Measurements from ENCODE around the gene SCAP. TPM values are rescaled to one million over a fixed set of nuclear protein-coding genes. Genes with fewer than 3 reads are reported as not detected.

SCAP gene
- total and polyA plus RNA-seq, 2 of the 13 experiments (the other 11 are each of a cell fraction or from before 2014, with no cell fraction given), result 40.4 to 53.3 TPM

DNA sequence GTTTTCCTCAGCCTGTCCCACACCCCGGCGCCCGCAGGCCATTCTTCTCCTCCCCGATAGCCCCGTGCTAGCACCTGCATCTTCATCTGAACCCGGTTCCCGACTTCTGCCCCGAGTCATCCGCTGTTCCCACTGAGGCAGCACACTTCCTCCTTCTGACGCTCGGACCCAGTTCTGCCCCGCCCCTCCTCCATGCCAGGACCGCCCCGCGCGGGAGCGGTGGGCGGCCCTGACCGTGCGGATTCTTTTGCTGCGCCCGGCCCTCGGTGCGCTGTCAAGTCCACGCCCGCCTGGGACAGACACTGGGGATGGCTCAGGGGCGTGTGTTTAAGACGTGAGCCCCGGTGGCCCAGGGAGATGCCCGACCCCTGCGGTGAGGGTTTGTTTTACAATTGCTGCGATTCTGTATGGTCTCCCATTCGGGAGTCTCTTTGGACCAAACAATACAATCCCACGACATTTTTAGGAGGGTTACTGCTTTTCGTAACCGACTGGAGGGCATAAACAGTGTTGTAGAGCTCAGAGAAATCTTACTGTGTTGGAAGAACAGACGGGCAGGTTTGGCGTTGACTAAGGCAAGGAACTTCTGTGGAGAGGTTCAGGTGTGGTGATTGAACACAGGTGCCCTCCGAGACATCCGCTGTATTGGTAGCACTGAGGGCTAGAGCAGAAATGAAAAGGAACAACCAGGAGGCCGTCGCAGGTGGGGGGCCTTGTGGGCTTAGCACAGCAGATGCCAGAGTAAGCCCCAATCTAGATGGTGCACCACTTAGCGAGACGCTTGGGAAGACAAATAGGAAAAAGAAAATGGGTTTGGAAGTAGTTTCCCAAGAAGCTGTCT is 94.2 kb downstream of the SCAP start (continued):
- TF ChIP-seq ZSCAN12 (CRISPR knock-in tag; IDR thresholded peaks at IDR 0.05), result no peak
- TF ChIP-seq, protein P1, sequence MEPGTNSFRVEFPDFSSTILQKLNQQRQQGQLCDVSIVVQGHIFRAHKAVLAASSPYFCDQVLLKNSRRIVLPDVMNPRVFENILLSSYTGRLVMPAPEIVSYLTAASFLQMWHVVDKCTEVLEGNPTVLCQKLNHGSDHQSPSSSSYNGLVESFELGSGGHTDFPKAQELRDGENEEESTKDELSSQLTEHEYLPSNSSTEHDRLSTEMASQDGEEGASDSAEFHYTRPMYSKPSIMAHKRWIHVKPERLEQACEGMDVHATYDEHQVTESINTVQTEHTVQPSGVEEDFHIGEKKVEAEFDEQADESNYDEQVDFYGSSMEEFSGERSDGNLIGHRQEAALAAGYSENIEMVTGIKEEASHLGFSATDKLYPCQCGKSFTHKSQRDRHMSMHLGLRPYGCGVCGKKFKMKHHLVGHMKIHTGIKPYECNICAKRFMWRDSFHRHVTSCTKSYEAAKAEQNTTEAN (CRISPR knock-in tag; conservative IDR thresholded peaks at IDR 0.05), result no peak; the same call in 1 of the 2 replicates
- no peak for TF ChIP-seq PPARG (CRISPR knock-in tag; conservative IDR thresholded peaks at IDR 0.05)
- no peak for TF ChIP-seq BORCS8-MEF2B (CRISPR knock-in tag; IDR thresholded peaks at IDR 0.05)
- TF ChIP-seq SOX13 (IDR thresholded peaks at IDR 0.05), result no peak
- 0 out of 4 replicates have a peak, but pooled peaks of 1 of the 2 experiments have one; percentile 11 for TF ChIP-seq SOX13 (CRISPR knock-in tag; conservative IDR thresholded peaks at IDR 0.05 in 1 of 2, IDR thresholded peaks at IDR 0.05 in 1 of 2)
- TF ChIP-seq JUN (CRISPR knock-in tag; IDR thresholded peaks at IDR 0.05), result no peak
- TF ChIP-seq ZNF772 (CRISPR knock-in tag; IDR thresholded peaks at IDR 0.05), result no peak; the same call in 1 of the 2 replicates
- no peak; the same call in 1 of the 2 replicates for TF ChIP-seq MEIS1 (CRISPR knock-in tag; IDR thresholded peaks at IDR 0.05; ENCODE audit: borderline replicate concordance)
- TF ChIP-seq, protein P2, sequence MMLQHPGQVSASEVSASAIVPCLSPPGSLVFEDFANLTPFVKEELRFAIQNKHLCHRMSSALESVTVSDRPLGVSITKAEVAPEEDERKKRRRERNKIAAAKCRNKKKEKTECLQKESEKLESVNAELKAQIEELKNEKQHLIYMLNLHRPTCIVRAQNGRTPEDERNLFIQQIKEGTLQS (CRISPR knock-in tag; IDR thresholded peaks at IDR 0.05), result no peak
- no peak for TF ChIP-seq RBFOX2 (IDR thresholded peaks at IDR 0.05; ENCODE audit: low read depth, low read length)
- TF ChIP-seq ZNF337 (CRISPR knock-in tag; IDR thresholded peaks at IDR 0.05; ENCODE audit: borderline replicate concordance, low read depth), result no peak
- TF ChIP-seq TMF1 (CRISPR knock-in tag; IDR thresholded peaks at IDR 0.05; ENCODE audit: low read depth), result no peak
- no peak for TF ChIP-seq MLLT10 (CRISPR knock-in tag; IDR thresholded peaks at IDR 0.05)
- TF ChIP-seq NRL (CRISPR knock-in tag; IDR thresholded peaks at IDR 0.05; ENCODE audit: borderline replicate concordance), result no peak
- TF ChIP-seq ZFAT (CRISPR knock-in tag; conservative IDR thresholded peaks at IDR 0.05), result no peak
- TF ChIP-seq, protein P3, sequence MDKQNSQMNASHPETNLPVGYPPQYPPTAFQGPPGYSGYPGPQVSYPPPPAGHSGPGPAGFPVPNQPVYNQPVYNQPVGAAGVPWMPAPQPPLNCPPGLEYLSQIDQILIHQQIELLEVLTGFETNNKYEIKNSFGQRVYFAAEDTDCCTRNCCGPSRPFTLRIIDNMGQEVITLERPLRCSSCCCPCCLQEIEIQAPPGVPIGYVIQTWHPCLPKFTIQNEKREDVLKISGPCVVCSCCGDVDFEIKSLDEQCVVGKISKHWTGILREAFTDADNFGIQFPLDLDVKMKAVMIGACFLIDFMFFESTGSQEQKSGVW (CRISPR knock-in tag; IDR thresholded peaks at IDR 0.05; ENCODE audit: borderline replicate concordance), result no peak
- TF ChIP-seq, protein P4, sequence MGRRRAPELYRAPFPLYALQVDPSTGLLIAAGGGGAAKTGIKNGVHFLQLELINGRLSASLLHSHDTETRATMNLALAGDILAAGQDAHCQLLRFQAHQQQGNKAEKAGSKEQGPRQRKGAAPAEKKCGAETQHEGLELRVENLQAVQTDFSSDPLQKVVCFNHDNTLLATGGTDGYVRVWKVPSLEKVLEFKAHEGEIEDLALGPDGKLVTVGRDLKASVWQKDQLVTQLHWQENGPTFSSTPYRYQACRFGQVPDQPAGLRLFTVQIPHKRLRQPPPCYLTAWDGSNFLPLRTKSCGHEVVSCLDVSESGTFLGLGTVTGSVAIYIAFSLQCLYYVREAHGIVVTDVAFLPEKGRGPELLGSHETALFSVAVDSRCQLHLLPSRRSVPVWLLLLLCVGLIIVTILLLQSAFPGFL (CRISPR knock-in tag; IDR thresholded peaks at IDR 0.05), result no peak
- TF ChIP-seq ZNF160 (CRISPR knock-in tag; IDR thresholded peaks at IDR 0.05), result no peak
- TF ChIP-seq, protein P5, sequence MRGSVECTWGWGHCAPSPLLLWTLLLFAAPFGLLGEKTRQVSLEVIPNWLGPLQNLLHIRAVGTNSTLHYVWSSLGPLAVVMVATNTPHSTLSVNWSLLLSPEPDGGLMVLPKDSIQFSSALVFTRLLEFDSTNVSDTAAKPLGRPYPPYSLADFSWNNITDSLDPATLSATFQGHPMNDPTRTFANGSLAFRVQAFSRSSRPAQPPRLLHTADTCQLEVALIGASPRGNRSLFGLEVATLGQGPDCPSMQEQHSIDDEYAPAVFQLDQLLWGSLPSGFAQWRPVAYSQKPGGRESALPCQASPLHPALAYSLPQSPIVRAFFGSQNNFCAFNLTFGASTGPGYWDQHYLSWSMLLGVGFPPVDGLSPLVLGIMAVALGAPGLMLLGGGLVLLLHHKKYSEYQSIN (CRISPR knock-in tag; IDR thresholded peaks at IDR 0.05; ENCODE audit: borderline replicate concordance), result no peak
- no peak for TF ChIP-seq PAX8 (CRISPR knock-in tag; IDR thresholded peaks at IDR 0.05; ENCODE audit: borderline replicate concordance)
- no peak for TF ChIP-seq CEBPG (CRISPR knock-in tag; IDR thresholded peaks at IDR 0.05)
- TF ChIP-seq RAD51 (IDR thresholded peaks at IDR 0.05; ENCODE audit: borderline replicate concordance), result no peak
- no peak for TF ChIP-seq ZNF296 (CRISPR knock-in tag; conservative IDR thresholded peaks at IDR 0.05)
- TF ChIP-seq ATAD3A (CRISPR knock-in tag; IDR thresholded peaks at IDR 0.05), result no peak
- TF ChIP-seq JARID2 (CRISPR knock-in tag; IDR thresholded peaks at IDR 0.05; ENCODE audit: insufficient replicate concordance), result no peak
- TF ChIP-seq TSC22D2 (CRISPR knock-in tag; IDR thresholded peaks at IDR 0.05; ENCODE audit: borderline replicate concordance), result no peak

All from HepG2 (cell line).